K562 (cell line): ENCODE results near the gene ARHGAP15. TPM values are rescaled to one million over a fixed set of nuclear protein-coding genes. Genes with fewer than 3 reads are reported as not detected.

Experiments used
- ATAC-seq: fragments of 200-7000 bp; cut with Tn5 transposase; 3 replicates; pipeline ENCODE4 v1.9.1; 2020; ENCODE audit warnings: moderate library complexity
- BruUV-seq: library from RNA; stranded (reverse); fragments of 400-500 nt; replicated peaks from 2 replicates; lab custom pipeline; 2021; lab: Mats Ljungman, UMichigan
- CTCF ChIA-PET: fragments of 300-600 bp; formaldehyde crosslinking; extraction: SDS; loops from one replicate; lab custom pipeline; 2021; ENCODE audit warnings: low intra/inter-chr PET ratio; lab: Yijun Ruan, JAX
- POLR2A ChIA-PET: fragments of 300-600, 350-650 bp; sonication (Branson Sonifier 250); formaldehyde crosslinking; extraction: SDS; loops from one replicate; lab custom pipeline; 2021; ENCODE audit warnings: antibody characterized with exemption, inconsistent platforms; lab: Yijun Ruan, JAX
- DNase-seq, 4 experiments: peaks; one replicate each; pipeline versions ENCODE4 v3.0.0 to v3.0.0-alpha.2; 2011 to 2018; ENCODE audit warnings: low spot score in 3 of 4, mixed read lengths in 3 of 4; ENCODE audit errors: extremely low read depth in 1 of 4
- FAIRE-seq: peaks from 2 replicates; lab custom pipeline; 2011; peaks lifted over from hg19 to GRCh38; lab: Jason Lieb, UNC
- H2AFZ ChIP-seq: 2 replicates; pipeline ENCODE4 v1.6.0; 2011; ENCODE audit warnings: low read depth, low read length, control low read depth, inconsistent platforms
- H3K27ac ChIP-seq: fragments of 200-600 bp; 3 replicates; pipeline ENCODE4 v1.8.0; 2011; ENCODE audit warnings: low read depth, mild to moderate bottlenecking, control low read depth, inconsistent platforms, low read length, moderate library complexity, mixed read lengths; ENCODE audit errors: extremely low read depth
- H3K27me3 ChIP-seq, 2 experiments: fragments of 300-600 bp in 1 of 2; 2 replicates in 1 of 2; 3 replicates in 1 of 2; pipeline versions ENCODE4 v1.6.0 to v1.8.0; 2011; ENCODE audit warnings: inconsistent platforms in 2 of 2, low read length in 2 of 2, mild to moderate bottlenecking in 1 of 2, mixed read lengths in 1 of 2, moderate library complexity in 1 of 2; ENCODE audit not compliant: control insufficient read depth in 2 of 2, insufficient read depth in 2 of 2
- H3K36me3 ChIP-seq: fragments of 300-600 bp; 3 replicates; pipeline ENCODE4 v1.8.0; 2011; ENCODE audit warnings: mild to moderate bottlenecking, low read length, inconsistent platforms; ENCODE audit not compliant: control insufficient read depth, insufficient read depth
- H3K4me1 ChIP-seq, 2 experiments: fragments of 200-600 bp in 1 of 2; replicated peaks in 1 of 2; 2 replicates in 1 of 2; 3 replicates in 1 of 2; pipeline versions ENCODE4 v1.5.1 to v1.8.0; 2011; ENCODE audit warnings: inconsistent platforms in 2 of 2, low read length in 2 of 2, mild to moderate bottlenecking in 1 of 2, mixed read lengths in 1 of 2, moderate library complexity in 1 of 2; ENCODE audit not compliant: control insufficient read depth in 2 of 2, insufficient read depth in 2 of 2
- H3K4me2 ChIP-seq: 2 replicates; pipeline ENCODE4 v1.6.1; 2011; ENCODE audit warnings: low read length, control low read depth, inconsistent platforms, mixed read lengths; ENCODE audit not compliant: insufficient read depth
- H3K4me3 ChIP-seq: fragments of 200-600 bp; sonication (generic), shearing (Covaris generic); 2 replicates; pipeline ENCODE4 v1.5.1; 2016; ENCODE audit warnings: control low read depth, inconsistent platforms
- H3K79me2 ChIP-seq: fragments of 200-600 bp; 3 replicates; pipeline ENCODE4 v1.8.0; 2011; ENCODE audit warnings: low read length, inconsistent platforms; ENCODE audit not compliant: control insufficient read depth, insufficient read depth
- H3K9ac ChIP-seq, 2 experiments: 2 replicates each; pipeline versions ENCODE4 v1.6.0 to v1.6.1; 2011; ENCODE audit warnings: low read depth in 2 of 2, low read length in 2 of 2, control low read depth in 1 of 2, inconsistent platforms in 1 of 2, mild to moderate bottlenecking in 1 of 2, mixed read lengths in 1 of 2; ENCODE audit not compliant: insufficient read depth in 1 of 2
- H3K9me1 ChIP-seq: one replicate; pipeline ENCODE4 v1.6.0; 2011; ENCODE audit warnings: inconsistent platforms, mild to moderate bottlenecking, low read length, moderate library complexity; ENCODE audit not compliant: control insufficient read depth, insufficient read depth
- H3K9me3 ChIP-seq: replicated peaks from 2 replicates; pipeline ENCODE4 v1.5.1; 2011; ENCODE audit warnings: low read depth, low read length, inconsistent platforms; ENCODE audit not compliant: control insufficient read depth, insufficient read depth
- H4K20me1 ChIP-seq: replicated peaks from 2 replicates; pipeline ENCODE4 v1.6.1; 2011; ENCODE audit warnings: low read length, inconsistent platforms, mixed read lengths; ENCODE audit not compliant: control insufficient read depth, insufficient read depth
- CBFB ChIP-seq: sonication (generic); formaldehyde crosslinking; IDR thresholded peaks from 2 replicates; pipeline ENCODE4 v1.4.0; 2020; ENCODE audit warnings: mild to moderate bottlenecking, missing genetic modification reagents
- E2F4 ChIP-seq: sonication (generic); formaldehyde crosslinking; IDR thresholded peaks from 2 replicates; pipeline ENCODE4 v1.8.0; 2022; ENCODE audit warnings: mild to moderate bottlenecking, low read depth, missing genetic modification reagents
- ELF2 ChIP-seq: fragments of 250-450 bp; sonication (Bioruptor Pico); IDR thresholded peaks from 2 replicates; pipeline ENCODE4 v1.5.0; 2021; ENCODE audit warnings: mild to moderate bottlenecking
- LARP7 ChIP-seq: fragments of 450-650 bp; IDR thresholded peaks from 2 replicates; pipeline ENCODE4 v1.6.1; 2016
- LEF1 ChIP-seq: fragments of 450-650 bp; IDR thresholded peaks from 2 replicates; pipeline ENCODE4 v1.6.1; 2016; ENCODE audit warnings: mild to moderate bottlenecking
- MAFG ChIP-seq: fragments of 450-650 bp; conservative IDR thresholded peaks from 2 replicates; pipeline ENCODE4 v1.6.1; 2016; ENCODE audit warnings: missing genetic modification characterization, missing compliant biosample characterization
- MCM2 ChIP-seq: fragments of 450-650 bp; IDR thresholded peaks from 2 replicates; pipeline ENCODE4 v1.6.1; 2017; ENCODE audit warnings: low read depth, mild to moderate bottlenecking
- NCOA2 ChIP-seq, 2 experiments: fragments of 450-650 bp; IDR thresholded peaks; 2 replicates each; pipeline ENCODE4 v1.6.1; 2018; ENCODE audit warnings: mild to moderate bottlenecking in 2 of 2, moderate library complexity in 1 of 2; ENCODE audit not compliant: partially characterized antibody in 2 of 2
- POLR2G ChIP-seq: fragments of 200-400 bp; formaldehyde crosslinking; IDR thresholded peaks from 2 replicates; pipeline ENCODE4 v1.6.1; 2017; ENCODE audit warnings: low read depth, mild to moderate bottlenecking, antibody characterized with exemption, low read length, moderate library complexity
- SREBF1 ChIP-seq: fragments of 150-350 bp; IDR thresholded peaks from 2 replicates; pipeline ENCODE4 v1.6.1; 2014; ENCODE audit warnings: antibody characterized with exemption, low read depth, low read length, borderline replicate concordance
- ZNF165 ChIP-seq: fragments of 250-450 bp; sonication (Bioruptor Pico); IDR thresholded peaks from 2 replicates; pipeline ENCODE4 v1.4.0; 2020; ENCODE audit warnings: borderline replicate concordance
- ZNF316 ChIP-seq: fragments of 450-650 bp; IDR thresholded peaks from 2 replicates; pipeline ENCODE4 v1.6.1; 2016
- ZNF41 ChIP-seq: fragments of 250-450 bp; sonication (Bioruptor Pico); conservative IDR thresholded peaks from 2 replicates; pipeline ENCODE4 v1.4.0; 2020; ENCODE audit warnings: mild to moderate bottlenecking
- WGBS: fragments of 100-300 bp; shearing (Covaris generic); methylation state at CpG from one replicate; pipeline ENCODE4 v1.1.6; 2016; ENCODE audit warnings: low coverage, mixed read lengths; ENCODE audit not compliant: insufficient coverage; ENCODE audit errors: missing lambda C conversion rate; 5-methylcytosine and 5-hydroxymethylcytosine counted together
- in situ Hi-C: fragments of 300-500 bp; cut with MboI; formaldehyde crosslinking; loops from 4 replicates; pipeline ENCODE4 v1.15.0; 2018; ENCODE audit warnings: inconsistent platforms, mixed read lengths
- intact Hi-C: fragments of 100-400 bp; cut with micrococcal nuclease; formaldehyde crosslinking; loops from 2 replicates; pipeline ENCODE4 v1.14.2; 2022
- polyA plus RNA-seq, 8 experiments: library from polyadenylated mRNA; depleted of rRNA in 4 of 8; stranded (reverse) in 5 of 8; unstranded in 3 of 8; fragments of >200 nt; fragmentation: Nextera tagmentation in 2 of 8; fragmentation: Illumina TruSeq in 1 of 8; extraction: Ambion mirVana in 2 of 8; extraction: Trizol in 1 of 8; gene quantifications; 2 replicates each; pipeline versions ENCODE4 v1.2.1 to v1.2.3, GENCODE V29; 2011 to 2014; ENCODE audit warnings: inconsistent platforms in 1 of 8, missing spikeins in 1 of 8
- total RNA-seq, 7 experiments: library from RNA; depleted of rRNA in 6 of 7; stranded (reverse); fragments of >200 nt in 6 of 7; fragmentation: Illumina TruSeq in 2 of 7; extraction: Trizol in 2 of 7; gene quantifications; 2 replicates each; pipeline versions ENCODE4 v1.2.1 to v1.2.3, GENCODE V29; 2011 to 2021; ENCODE audit warnings: low replicate concordance in 1 of 7
- TF ChIP-seq, protein P1 (sequence below): fragments of 250-450 bp; sonication (Bioruptor Pico); IDR thresholded peaks from 2 replicates; pipeline ENCODE4 v1.4.0; 2020; ENCODE audit warnings: mild to moderate bottlenecking, moderate library complexity, borderline replicate concordance

The ARHGAP15 gene
- total and polyA plus RNA-seq, 9 of the 15 experiments (the other 6 are each of a cell fraction or from before 2014, with no cell fraction given) = 1.5 to 17.9 (median 7.9) TPM

DNA sequence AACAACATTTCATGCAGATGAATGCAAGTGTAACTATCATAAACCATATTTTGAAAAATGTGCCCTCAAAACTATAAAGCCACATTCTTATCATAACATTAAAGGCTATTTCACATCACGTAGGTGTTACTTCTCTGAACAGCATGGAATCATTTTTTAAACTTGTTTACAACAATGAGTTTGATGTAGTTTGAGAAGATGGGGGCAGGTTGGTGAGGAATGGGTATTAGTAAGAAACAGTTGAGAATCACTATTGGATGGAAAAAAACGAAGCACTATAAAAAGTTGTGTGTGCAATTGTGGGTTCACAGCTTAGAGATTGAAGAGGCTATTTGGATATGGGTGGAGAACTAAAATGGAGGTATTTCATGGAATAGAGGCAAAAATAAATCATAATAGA, 569.1 kb downstream of the ARHGAP15 start:
- no peaks in the 10 kb centered on the region for H3K36me3 ChIP-seq
- no peak for DNase-seq
- H2AFZ ChIP-seq = no peak overlapping the region
- H4K20me1 ChIP-seq = no peaks in the 10 kb centered on the region
- no peak overlapping the region for H3K9ac ChIP-seq
- no peak for ATAC-seq
- H3K79me2 ChIP-seq = no peaks in the 10 kb centered on the region
- no TSS peak for BruUV-seq
- H3K27ac ChIP-seq = no peak overlapping the region
- peaks cover 0 to 14% of the 10 kb centered on the region in 2 experiments; a peak in 3 of 5 replicates for H3K4me1 ChIP-seq
- POLR2A ChIA-PET = no interaction called here
- no peak for FAIRE-seq
- in situ Hi-C loops (no loop called here), intact Hi-C loops (no loop called here)
- 22% methylated on average over 2 of the region's 2 CpGs for WGBS
- no peaks in the 10 kb centered on the region for H3K9me1 ChIP-seq
- no peak for TF ChIP-seq LEF1
- TF ChIP-seq ELF2 (CRISPR knock-in tag) = no peak
- no peak for TF ChIP-seq LARP7
- no peak for TF ChIP-seq ZNF316
- no peak for TF ChIP-seq SREBF1
- TF ChIP-seq POLR2G = no peak
- TF ChIP-seq, protein P1, sequence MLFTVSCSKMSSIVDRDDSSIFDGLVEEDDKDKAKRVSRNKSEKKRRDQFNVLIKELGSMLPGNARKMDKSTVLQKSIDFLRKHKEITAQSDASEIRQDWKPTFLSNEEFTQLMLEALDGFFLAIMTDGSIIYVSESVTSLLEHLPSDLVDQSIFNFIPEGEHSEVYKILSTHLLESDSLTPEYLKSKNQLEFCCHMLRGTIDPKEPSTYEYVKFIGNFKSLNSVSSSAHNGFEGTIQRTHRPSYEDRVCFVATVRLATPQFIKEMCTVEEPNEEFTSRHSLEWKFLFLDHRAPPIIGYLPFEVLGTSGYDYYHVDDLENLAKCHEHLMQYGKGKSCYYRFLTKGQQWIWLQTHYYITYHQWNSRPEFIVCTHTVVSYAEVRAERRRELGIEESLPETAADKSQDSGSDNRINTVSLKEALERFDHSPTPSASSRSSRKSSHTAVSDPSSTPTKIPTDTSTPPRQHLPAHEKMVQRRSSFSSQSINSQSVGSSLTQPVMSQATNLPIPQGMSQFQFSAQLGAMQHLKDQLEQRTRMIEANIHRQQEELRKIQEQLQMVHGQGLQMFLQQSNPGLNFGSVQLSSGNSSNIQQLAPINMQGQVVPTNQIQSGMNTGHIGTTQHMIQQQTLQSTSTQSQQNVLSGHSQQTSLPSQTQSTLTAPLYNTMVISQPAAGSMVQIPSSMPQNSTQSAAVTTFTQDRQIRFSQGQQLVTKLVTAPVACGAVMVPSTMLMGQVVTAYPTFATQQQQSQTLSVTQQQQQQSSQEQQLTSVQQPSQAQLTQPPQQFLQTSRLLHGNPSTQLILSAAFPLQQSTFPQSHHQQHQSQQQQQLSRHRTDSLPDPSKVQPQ (CRISPR knock-in tag) = no peak
- TF ChIP-seq MAFG (tag) = no peak
- TF ChIP-seq ZNF165 (CRISPR knock-in tag) = no peak
- TF ChIP-seq NCOA2 (IDR thresholded peaks at IDR 0.05; ENCODE audit: partially characterized antibody in 2 of 2) = no peak
- no peak for TF ChIP-seq MCM2
- TF ChIP-seq E2F4 (CRISPR knock-in tag) = no peak
- no peak for TF ChIP-seq ZNF41 (CRISPR knock-in tag)
- TF ChIP-seq CBFB = no peak
- no peak overlapping the region for H3K4me3 ChIP-seq
- H3K27me3 ChIP-seq = no peaks in the 10 kb centered on the region
- H3K4me2 ChIP-seq = no peak overlapping the region
- H3K9me3 ChIP-seq = no peaks in the 10 kb centered on the region
- CTCF ChIA-PET = no interaction called here
